Measurements from ENCODE around the gene PRPF18.
A peak's percentile ranks its signal among the peaks of the same experiment; 100 is the strongest.

The PRPF18 gene

DNA sequence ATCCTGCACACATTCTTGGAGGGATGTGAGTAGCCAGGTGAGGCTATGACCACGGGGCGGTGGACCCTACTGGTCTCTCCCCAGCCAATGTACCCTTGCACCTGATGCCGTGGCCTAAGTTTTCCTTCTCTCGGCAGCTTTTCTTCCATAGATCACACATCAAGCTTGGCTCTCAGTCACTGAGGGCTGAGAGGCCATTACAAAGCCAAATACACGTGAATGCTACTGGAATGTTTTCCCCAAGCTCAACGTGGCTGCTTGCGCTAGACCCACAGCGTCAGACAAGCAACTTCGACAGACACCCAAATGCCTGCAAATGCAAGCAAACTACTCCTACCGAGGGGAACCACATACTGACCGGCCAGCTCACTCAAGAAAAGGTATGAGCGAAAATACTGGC, 83.1 kb downstream of the PRPF18 start:
- H3K4me1 ChIP-seq (ENCODE audit: control insufficient read depth, insufficient read depth, low read length) = peaks cover 20% of the 10 kb centered on the region
- peaks cover 21% of the 10 kb centered on the region for H3K36me3 ChIP-seq (ENCODE audit: control insufficient read depth, insufficient read depth, low read length)
- no peak overlapping the region for H3K9ac ChIP-seq (ENCODE audit: low read depth, low read length)
- H3K27me3 ChIP-seq (ENCODE audit: control insufficient read depth, insufficient read depth, low read length) = no peaks in the 10 kb centered on the region
- H3K9me3 ChIP-seq (ENCODE audit: control insufficient read depth, insufficient read depth, low read length) = no peaks in the 10 kb centered on the region
- no peak overlapping the region for H3K4me3 ChIP-seq (ENCODE audit: low read depth, low read length)
- no peak overlapping the region for H3K27ac ChIP-seq (ENCODE audit: low read depth, low read length)

DNA sequence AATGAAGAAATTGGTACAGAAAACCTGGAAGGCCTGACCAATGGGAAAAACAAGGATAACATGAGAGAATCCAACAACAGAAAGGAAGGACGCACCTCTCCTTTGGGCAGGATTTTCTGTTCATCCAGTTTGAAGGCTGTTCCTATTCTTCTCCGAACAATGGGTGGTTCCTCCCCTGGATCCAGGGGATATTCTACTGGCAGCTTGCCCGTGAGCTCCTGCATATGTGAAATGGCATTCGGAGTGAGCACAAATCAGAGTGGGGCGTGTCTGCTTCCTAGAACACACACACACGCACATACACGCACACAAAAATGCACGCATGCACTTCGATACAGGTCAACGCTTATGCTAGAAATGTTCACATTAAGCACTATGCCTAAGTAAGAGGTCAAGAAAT, 83.5 kb downstream of the PRPF18 start:
- H3K9me3 ChIP-seq (ENCODE audit: control insufficient read depth, insufficient read depth, low read length) = no peaks in the 10 kb centered on the region
- H3K36me3 ChIP-seq (ENCODE audit: control insufficient read depth, insufficient read depth, low read length) = peaks cover 19% of the 10 kb centered on the region
- no peak overlapping the region for H3K27ac ChIP-seq (ENCODE audit: low read depth, low read length)
- no peaks in the 10 kb centered on the region for H3K27me3 ChIP-seq (ENCODE audit: control insufficient read depth, insufficient read depth, low read length)
- no peak overlapping the region for H3K4me3 ChIP-seq (ENCODE audit: low read depth, low read length)
- peaks cover 20% of the 10 kb centered on the region for H3K4me1 ChIP-seq (ENCODE audit: control insufficient read depth, insufficient read depth, low read length)
- H3K9ac ChIP-seq (ENCODE audit: low read depth, low read length) = no peak overlapping the region

DNA sequence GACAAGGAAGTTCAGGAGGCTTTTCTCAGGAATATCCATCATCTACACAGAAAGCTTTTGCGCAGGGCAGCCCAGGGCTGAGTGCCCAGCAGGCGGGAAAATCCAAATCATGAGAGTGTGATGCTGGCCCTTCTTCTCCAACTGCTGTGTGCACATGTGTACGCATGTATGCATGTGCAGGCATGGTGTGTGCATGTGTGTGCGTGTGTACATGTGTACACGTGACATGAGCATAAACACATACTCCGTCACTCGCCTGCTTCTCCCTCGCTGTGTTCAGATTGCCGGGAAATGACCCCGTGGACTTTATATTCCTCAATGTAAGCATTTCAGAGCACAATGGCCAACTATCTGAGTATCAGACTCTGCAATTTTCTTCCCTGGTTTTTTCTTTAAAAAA, 85.1 kb downstream of the PRPF18 start:
- no peaks in the 10 kb centered on the region for H3K27me3 ChIP-seq (ENCODE audit: control insufficient read depth, insufficient read depth, low read length)
- peak overlapping the region; percentile 41 for H3K27ac ChIP-seq (ENCODE audit: low read depth, low read length)
- H3K9me3 ChIP-seq (ENCODE audit: control insufficient read depth, insufficient read depth, low read length) = no peaks in the 10 kb centered on the region
- H3K36me3 ChIP-seq (ENCODE audit: control insufficient read depth, insufficient read depth, low read length) = peaks cover 7% of the 10 kb centered on the region; the same call in 1 of the 2 replicates
- H3K4me3 ChIP-seq (ENCODE audit: low read depth, low read length) = no peak overlapping the region
- H3K9ac ChIP-seq (ENCODE audit: low read depth, low read length) = no peak overlapping the region
- H3K4me1 ChIP-seq (ENCODE audit: control insufficient read depth, insufficient read depth, low read length) = peaks cover 20% of the 10 kb centered on the region

DNA sequence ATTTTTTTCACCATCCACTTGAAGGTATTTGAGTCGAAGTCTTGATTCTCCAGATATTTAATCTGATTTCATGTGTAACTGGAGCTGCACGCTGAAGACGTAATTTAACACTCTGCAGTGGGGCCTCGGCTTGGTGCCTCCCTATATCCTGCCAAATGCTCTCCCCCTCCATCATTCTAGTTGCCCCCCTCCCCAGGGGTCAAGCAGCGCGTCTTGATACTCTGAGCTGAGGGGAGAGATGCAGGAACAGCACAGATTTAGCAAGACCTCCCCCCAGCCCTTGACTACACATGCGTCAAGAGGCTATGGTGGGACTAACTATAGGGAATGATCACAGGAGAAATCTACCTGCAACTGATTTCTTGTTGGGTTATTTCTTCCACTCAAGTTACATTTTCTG, 85.8 kb downstream of the PRPF18 start:
- H3K27me3 ChIP-seq (ENCODE audit: control insufficient read depth, insufficient read depth, low read length) = no peaks in the 10 kb centered on the region
- H3K4me3 ChIP-seq (ENCODE audit: low read depth, low read length) = no peak overlapping the region
- H3K4me1 ChIP-seq (ENCODE audit: control insufficient read depth, insufficient read depth, low read length) = peaks cover 20% of the 10 kb centered on the region
- no peak overlapping the region for H3K9ac ChIP-seq (ENCODE audit: low read depth, low read length)
- peak overlapping the region; percentile 9 for H3K27ac ChIP-seq (ENCODE audit: low read depth, low read length)
- no peaks in the 10 kb centered on the region for H3K9me3 ChIP-seq (ENCODE audit: control insufficient read depth, insufficient read depth, low read length)
- peaks cover 6% of the 10 kb centered on the region; the same call in 1 of the 2 replicates for H3K36me3 ChIP-seq (ENCODE audit: control insufficient read depth, insufficient read depth, low read length)

DNA sequence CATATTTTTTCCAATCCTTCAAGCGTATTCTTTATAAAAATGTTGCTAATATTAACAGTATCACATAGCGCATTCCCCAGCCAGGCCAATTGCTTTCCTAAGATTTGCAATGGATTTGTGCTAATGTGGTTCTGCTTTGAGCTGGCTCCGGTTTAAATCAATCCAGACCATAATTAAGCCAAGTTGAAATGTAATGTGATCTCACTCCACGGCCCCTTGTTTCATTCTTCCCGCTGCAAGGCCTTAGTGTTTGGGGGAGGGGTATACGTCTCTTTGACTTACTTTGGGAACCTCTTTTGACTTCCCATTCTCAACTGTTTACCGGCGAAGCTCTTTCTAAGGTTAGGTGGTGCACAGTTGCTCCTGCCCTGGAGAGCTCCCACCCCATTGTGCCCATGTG, 86.4 kb downstream of the PRPF18 start:
- Histone ChIP-seq H3K27ac (ENCODE audit: low read depth, low read length) (peak overlapping the region; percentile 9), H3K36me3 (ENCODE audit: control insufficient read depth, insufficient read depth, low read length) (0 out of 2 replicates have a peak, but pooled peaks cover 2% of the 10 kb centered on the region), H3K4me1 (ENCODE audit: control insufficient read depth, insufficient read depth, low read length) (peaks cover 20% of the 10 kb centered on the region), H3K27me3 (ENCODE audit: control insufficient read depth, insufficient read depth, low read length) (no peaks in the 10 kb centered on the region), H3K4me3 (ENCODE audit: low read depth, low read length) (no peak overlapping the region), H3K9ac (ENCODE audit: low read depth, low read length) (no peak overlapping the region), H3K9me3 (ENCODE audit: control insufficient read depth, insufficient read depth, low read length) (no peaks in the 10 kb centered on the region)

DNA sequence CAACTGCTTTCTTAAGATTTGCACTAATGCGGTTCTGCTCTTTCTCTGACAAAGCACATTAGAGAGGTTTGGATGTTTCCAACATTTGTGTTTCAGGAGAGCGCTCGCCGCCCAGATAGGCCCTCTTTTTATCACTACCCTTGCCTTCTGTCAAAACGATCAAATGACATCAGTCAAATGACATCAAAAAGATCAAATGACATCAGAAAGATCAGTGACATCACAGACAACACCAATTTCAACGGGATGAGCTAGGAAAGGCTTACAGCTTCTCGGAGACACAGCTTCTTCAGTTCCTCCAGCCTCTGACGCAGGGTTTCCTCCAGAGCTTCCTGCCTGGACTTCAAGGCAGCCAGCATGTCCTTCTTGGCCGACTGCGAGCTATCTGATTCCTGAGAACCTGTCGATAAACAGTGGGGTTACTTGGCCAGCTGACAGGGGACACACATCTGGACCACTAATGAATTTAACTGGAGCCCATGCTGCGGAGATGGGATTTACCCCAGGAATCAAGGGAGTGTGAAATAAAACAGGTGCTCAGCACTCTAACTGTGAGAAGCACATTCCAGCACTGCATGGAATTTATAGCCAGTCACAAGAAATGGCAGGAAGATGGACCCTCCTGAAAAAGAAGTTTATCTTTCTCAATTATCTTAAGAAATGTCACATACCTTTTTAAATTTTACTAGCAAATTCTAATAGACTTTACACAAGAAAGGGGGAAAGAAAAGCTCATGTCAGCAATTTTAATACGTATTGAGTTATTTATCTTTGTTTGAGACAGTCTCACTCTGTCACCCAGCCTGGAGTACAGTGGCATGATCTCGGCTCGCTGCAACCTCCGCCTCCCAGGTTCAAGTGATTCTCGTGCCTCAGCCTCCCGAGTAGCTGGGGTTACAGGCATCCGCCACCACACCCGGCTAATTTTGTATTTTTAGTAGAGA, 88.2 kb downstream of the PRPF18 start:
- Histone ChIP-seq H3K36me3 (ENCODE audit: control insufficient read depth, insufficient read depth, low read length) (no peaks in the 10 kb centered on the region), H3K4me3 (ENCODE audit: low read depth, low read length) (no peak overlapping the region), H3K9ac (ENCODE audit: low read depth, low read length) (no peak overlapping the region), H3K27me3 (ENCODE audit: control insufficient read depth, insufficient read depth, low read length) (no peaks in the 10 kb centered on the region), H3K4me1 (ENCODE audit: control insufficient read depth, insufficient read depth, low read length) (peaks cover 20% of the 10 kb centered on the region), H3K27ac (ENCODE audit: low read depth, low read length) (no peak overlapping the region), H3K9me3 (ENCODE audit: control insufficient read depth, insufficient read depth, low read length) (no peaks in the 10 kb centered on the region)

DNA sequence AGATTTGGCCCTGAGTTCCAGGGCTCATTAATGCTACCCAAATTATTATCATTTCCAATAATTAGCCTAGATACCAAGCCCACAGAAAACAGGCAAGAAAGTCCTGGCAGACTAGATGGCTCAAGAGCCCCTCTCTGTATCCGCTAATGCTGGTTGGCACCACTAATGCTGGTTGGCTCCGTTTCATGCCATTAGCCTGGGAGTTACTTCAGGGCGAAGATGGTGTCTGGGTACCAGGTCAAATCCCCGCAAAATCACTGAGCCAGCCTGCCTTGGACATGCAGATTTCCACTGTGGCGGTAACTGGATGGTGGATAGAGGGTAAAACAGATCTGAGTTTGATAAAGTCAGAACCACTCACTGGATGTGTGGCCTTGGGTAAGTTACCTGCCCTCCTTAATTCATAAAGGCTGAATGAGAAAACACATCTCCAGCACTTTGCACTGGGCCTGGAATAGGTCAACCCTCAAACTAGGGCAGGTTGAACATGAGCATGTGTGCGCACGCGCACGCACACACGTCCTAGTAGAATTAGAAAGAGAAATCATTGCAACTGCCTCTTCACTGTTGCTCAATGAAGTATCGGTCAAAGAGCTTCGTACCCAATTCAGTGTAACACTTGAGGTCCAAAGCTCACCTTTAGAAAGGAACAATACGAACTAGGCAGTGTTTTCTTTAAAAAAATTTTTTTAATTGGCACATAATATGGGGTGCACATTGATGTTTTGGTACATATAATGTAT, 91.5 kb downstream of the PRPF18 start:
- H3K27me3 ChIP-seq (ENCODE audit: control insufficient read depth, insufficient read depth, low read length) = no peaks in the 10 kb centered on the region
- no peaks in the 10 kb centered on the region; the same call in 1 of the 2 replicates for H3K36me3 ChIP-seq (ENCODE audit: control insufficient read depth, insufficient read depth, low read length)
- H3K9ac ChIP-seq (ENCODE audit: low read depth, low read length) = no peak overlapping the region

More for the DNA sequence above, 91.5 kb downstream of the PRPF18 start:
- Histone ChIP-seq H3K9me3 (ENCODE audit: control insufficient read depth, insufficient read depth, low read length) (no peaks in the 10 kb centered on the region), H3K4me1 (ENCODE audit: control insufficient read depth, insufficient read depth, low read length) (peaks cover 5% of the 10 kb centered on the region), H3K4me3 (ENCODE audit: low read depth, low read length) (no peak overlapping the region), H3K27ac (ENCODE audit: low read depth, low read length) (no peak overlapping the region)

Data from HUES48 (cell line).